ENCODE data around the gene KANK4. TPM values are rescaled to one million over a fixed set of nuclear protein-coding genes. Genes with fewer than 3 reads are reported as not detected.

Gene KANK4
- polyA plus RNA-seq, 1 donor (not counting 4 experiments of a cell fraction or from before 2014, with no cell fraction given): 0.92 TPM

- Histone ChIP-seq H3K27me3 (ENCODE audit: control insufficient read depth, extremely low read depth, insufficient read depth, low read length) (peaks cover 4% of the 10 kb centered on the region), H2AFZ (ENCODE audit: control insufficient read depth, low read length) (no peak overlapping the region), H3K4me3 (ENCODE audit: control insufficient read depth in 2 of 3, extremely low read depth in 1 of 3, insufficient read depth in 2 of 3, low read depth in 1 of 3, low read length in 3 of 3) (no peak overlapping the region), H3K9ac (ENCODE audit: control insufficient read depth, extremely low read depth, insufficient read depth, low read length) (no peak overlapping the region), H3K27ac (ENCODE audit: control insufficient read depth, insufficient read depth, low read length) (no peak overlapping the region), H3K4me2 (ENCODE audit: control insufficient read depth, extremely low read depth, insufficient read depth, low read depth, low read length) (no peak overlapping the region), H3K79me2 (ENCODE audit: control insufficient read depth, insufficient read depth, low read length) (no peaks in the 10 kb centered on the region), H3K9me1 (ENCODE audit: control insufficient read depth, extremely low read depth, insufficient read depth, low read length) (no peaks in the 10 kb centered on the region), H3K4me1 (ENCODE audit: control insufficient read depth, extremely low read depth, insufficient read depth, low read length) (no peaks in the 10 kb centered on the region), H4K20me1 (ENCODE audit: control insufficient read depth, extremely low read depth, insufficient read depth, low read length) (no peaks in the 10 kb centered on the region), H3K9me3 (ENCODE audit: control insufficient read depth, low read depth, low read length) (no peaks in the 10 kb centered on the region), H3K36me3 (ENCODE audit: control insufficient read depth in 2 of 2, extremely low read depth in 1 of 2, insufficient read depth in 2 of 2, low read length in 2 of 2) (no peaks in the 10 kb centered on the region)
- FAIRE-seq (no peak), DNase-seq (ENCODE audit: low read depth, low spot score) (no peak)
- dilution Hi-C loops (cut with MboI; ENCODE audit: extremely low pct_ligation_motif_present, low sequenced_read_pairs): no loop called here
- TF ChIP-seq EZH2 (IDR thresholded peaks at IDR 0.05; ENCODE audit: low read length): no peak
- TF ChIP-seq, protein P1, sequence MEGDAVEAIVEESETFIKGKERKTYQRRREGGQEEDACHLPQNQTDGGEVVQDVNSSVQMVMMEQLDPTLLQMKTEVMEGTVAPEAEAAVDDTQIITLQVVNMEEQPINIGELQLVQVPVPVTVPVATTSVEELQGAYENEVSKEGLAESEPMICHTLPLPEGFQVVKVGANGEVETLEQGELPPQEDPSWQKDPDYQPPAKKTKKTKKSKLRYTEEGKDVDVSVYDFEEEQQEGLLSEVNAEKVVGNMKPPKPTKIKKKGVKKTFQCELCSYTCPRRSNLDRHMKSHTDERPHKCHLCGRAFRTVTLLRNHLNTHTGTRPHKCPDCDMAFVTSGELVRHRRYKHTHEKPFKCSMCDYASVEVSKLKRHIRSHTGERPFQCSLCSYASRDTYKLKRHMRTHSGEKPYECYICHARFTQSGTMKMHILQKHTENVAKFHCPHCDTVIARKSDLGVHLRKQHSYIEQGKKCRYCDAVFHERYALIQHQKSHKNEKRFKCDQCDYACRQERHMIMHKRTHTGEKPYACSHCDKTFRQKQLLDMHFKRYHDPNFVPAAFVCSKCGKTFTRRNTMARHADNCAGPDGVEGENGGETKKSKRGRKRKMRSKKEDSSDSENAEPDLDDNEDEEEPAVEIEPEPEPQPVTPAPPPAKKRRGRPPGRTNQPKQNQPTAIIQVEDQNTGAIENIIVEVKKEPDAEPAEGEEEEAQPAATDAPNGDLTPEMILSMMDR (optimal IDR thresholded peaks at IDR 0.05 in 1 of 3, IDR thresholded peaks at IDR 0.05 in 1 of 3, conservative IDR thresholded peaks at IDR 0.05 in 1 of 3; ENCODE audit: extremely low read depth in 1 of 3, insufficient read depth in 2 of 3, low read length in 3 of 3): no peak
Measured at GRCh38 chr1:62263006-62263813, 56.0 kb downstream of the KANK4 start.

DNA sequence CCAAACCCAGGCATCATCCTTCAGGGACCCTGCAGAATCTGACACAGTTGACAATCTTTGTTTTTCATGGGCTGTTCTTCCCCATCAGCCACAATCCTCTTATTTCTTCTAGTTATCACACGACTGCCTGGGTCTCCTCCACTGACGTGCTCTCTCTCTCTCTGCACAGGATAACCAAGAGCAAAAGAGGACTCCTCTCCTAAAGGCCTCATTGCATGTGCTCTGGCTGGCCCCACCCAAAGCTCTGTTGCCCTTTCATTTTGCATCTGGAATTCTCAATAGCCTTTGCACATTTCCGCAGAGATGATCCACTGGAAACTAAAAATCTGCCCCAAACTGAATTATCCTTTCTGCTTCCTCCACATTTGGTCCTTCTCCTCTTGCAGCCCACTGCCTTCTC, 58.5 kb downstream of the KANK4 start:
- no peak for DNase-seq (ENCODE audit: low read depth, low spot score)
- H3K4me3 ChIP-seq (ENCODE audit: control insufficient read depth in 2 of 3, extremely low read depth in 1 of 3, insufficient read depth in 2 of 3, low read depth in 1 of 3, low read length in 3 of 3): no peak overlapping the region
- dilution Hi-C loops (cut with MboI; ENCODE audit: extremely low pct_ligation_motif_present, low sequenced_read_pairs): no loop called here
- H3K9me3 ChIP-seq (ENCODE audit: control insufficient read depth, low read depth, low read length): no peaks in the 10 kb centered on the region
- TF ChIP-seq, protein P1 (optimal IDR thresholded peaks at IDR 0.05 in 1 of 3, IDR thresholded peaks at IDR 0.05 in 1 of 3, conservative IDR thresholded peaks at IDR 0.05 in 1 of 3; ENCODE audit: extremely low read depth in 1 of 3, insufficient read depth in 2 of 3, low read length in 3 of 3): no peak
- TF ChIP-seq EZH2 (IDR thresholded peaks at IDR 0.05; ENCODE audit: low read length): no peak
- no peak for FAIRE-seq
- no peaks in the 10 kb centered on the region for H3K36me3 ChIP-seq (ENCODE audit: control insufficient read depth in 2 of 2, extremely low read depth in 1 of 2, insufficient read depth in 2 of 2, low read length in 2 of 2)
- H3K4me1 ChIP-seq (ENCODE audit: control insufficient read depth, extremely low read depth, insufficient read depth, low read length): no peaks in the 10 kb centered on the region
- no peak overlapping the region for H3K27ac ChIP-seq (ENCODE audit: control insufficient read depth, insufficient read depth, low read length)
- no peaks in the 10 kb centered on the region for H4K20me1 ChIP-seq (ENCODE audit: control insufficient read depth, extremely low read depth, insufficient read depth, low read length)
- no peaks in the 10 kb centered on the region for H3K9me1 ChIP-seq (ENCODE audit: control insufficient read depth, extremely low read depth, insufficient read depth, low read length)
- no peak overlapping the region for H2AFZ ChIP-seq (ENCODE audit: control insufficient read depth, low read length)
- no peak overlapping the region for H3K4me2 ChIP-seq (ENCODE audit: control insufficient read depth, extremely low read depth, insufficient read depth, low read depth, low read length)
- H3K79me2 ChIP-seq (ENCODE audit: control insufficient read depth, insufficient read depth, low read length): no peaks in the 10 kb centered on the region
- H3K27me3 ChIP-seq (ENCODE audit: control insufficient read depth, extremely low read depth, insufficient read depth, low read length): peaks cover 4% of the 10 kb centered on the region
- no peak overlapping the region for H3K9ac ChIP-seq (ENCODE audit: control insufficient read depth, extremely low read depth, insufficient read depth, low read length)

Measured in keratinocyte (primary cell).